B cell (primary cell): ENCODE data around the gene KIF1A. TPM values are rescaled to one million over a fixed set of nuclear protein-coding genes. Genes with fewer than 3 reads are reported as not detected.

Experiments
- ATAC-seq: fragments of 200-7000 bp; cut with Tn5 transposase; one replicate; pipeline ENCODE4 v1.10.0; 2021; ENCODE audit warnings: low read depth, mild to moderate bottlenecking, moderate number of reproducible peaks, moderate library complexity
- CTCF ChIA-PET: fragments of 350-600 bp; sonication (Branson Sonifier 250); formaldehyde crosslinking; loops from one replicate; lab custom pipeline; 2021; ENCODE audit warnings: antibody characterized with exemption, inconsistent platforms; lab: Charles Lee
- POLR2A ChIA-PET: fragments of 350-600 bp; sonication (Branson Sonifier 250); formaldehyde crosslinking; loops from one replicate; lab custom pipeline; 2021; ENCODE audit warnings: antibody characterized with exemption; lab: Charles Lee
- DNase-seq: peaks from one replicate; pipeline ENCODE4 v3.0.0; 2013
- H2AFZ ChIP-seq: 2 replicates; pipeline ENCODE4 v1.6.1; 2012; ENCODE audit warnings: mild to moderate bottlenecking, low read depth, low read length; ENCODE audit not compliant: insufficient read depth, poor library complexity, severe bottlenecking
- H3K27ac ChIP-seq, 2 donors: 1 replicate in 1 of 2; 2 replicates in 1 of 2; pipeline ENCODE4 v1.5.1; 2012 to 2013; ENCODE audit warnings: low read length in 2 of 2, mild to moderate bottlenecking in 2 of 2, moderate library complexity in 1 of 2
- H3K27me3 ChIP-seq, 4 experiments: fragments of 200-600 bp in 1 of 4; sonication (generic) in 1 of 4; replicated peaks in 1 of 4; 1 replicate in 2 of 4; 2 replicates in 2 of 4; pipeline versions ENCODE4 v1.6.1 to v1.7.0; 2013 to 2016; ENCODE audit warnings: low read length in 3 of 4, mild to moderate bottlenecking in 2 of 4, mixed read lengths in 1 of 4, moderate library complexity in 1 of 4; ENCODE audit not compliant: insufficient read depth in 4 of 4, control insufficient read depth in 3 of 4; ENCODE audit errors: control extremely low read depth in 1 of 4
- H3K36me3 ChIP-seq, 2 experiments: replicated peaks in 1 of 2; 1 replicate in 1 of 2; 2 replicates in 1 of 2; pipeline versions ENCODE4 v1.6.1 to v1.7.1; 2013; ENCODE audit warnings: low read length in 1 of 2; ENCODE audit not compliant: insufficient read depth in 2 of 2, control insufficient read depth in 1 of 2; ENCODE audit errors: control extremely low read depth in 1 of 2, extremely low read depth in 1 of 2
- H3K4me1 ChIP-seq, 2 donors: fragments of 200-600 bp in 1 of 2; sonication (generic) in 1 of 2; 1 replicate in 1 of 2; 2 replicates in 1 of 2; pipeline versions ENCODE4 v1.5.1 to v1.6.1; 2013 to 2017; ENCODE audit warnings: low read length in 2 of 2; ENCODE audit not compliant: control insufficient read depth in 2 of 2, insufficient read depth in 2 of 2
- H3K4me2 ChIP-seq: replicated peaks from 2 replicates; pipeline ENCODE3; 2012; ENCODE audit warnings: mild to moderate bottlenecking, low read depth, low read length; ENCODE audit not compliant: poor library complexity, severe bottlenecking
- H3K4me3 ChIP-seq, 5 experiments: fragments of 200-600 bp in 1 of 5; sonication (generic) in 1 of 5; 1 replicate in 3 of 5; 2 replicates in 2 of 5; pipeline versions ENCODE4 v1.5.1 to v1.7.0; 2011 to 2016; ENCODE audit warnings: low read length in 4 of 5, mild to moderate bottlenecking in 4 of 5, low read depth in 2 of 5, control low read depth in 1 of 5, moderate library complexity in 1 of 5; ENCODE audit not compliant: insufficient read depth in 1 of 5; ENCODE audit errors: control extremely low read depth in 1 of 5, extremely low read depth in 1 of 5
- H3K79me2 ChIP-seq: fragments of 200-600 bp; sonication (generic); one replicate; pipeline ENCODE4 v1.6.0; 2016; ENCODE audit warnings: low read length; ENCODE audit not compliant: control insufficient read depth, insufficient read depth
- H3K9ac ChIP-seq: fragments of 200-600 bp; sonication (generic); 2 replicates; pipeline ENCODE4 v1.6.1; 2017; ENCODE audit warnings: mild to moderate bottlenecking, low read length, moderate library complexity
- H3K9me3 ChIP-seq, 3 donors: one replicate each; pipeline versions ENCODE4 v1.6.1 to v1.7.1; 2013; ENCODE audit warnings: low read length in 2 of 3; ENCODE audit not compliant: control insufficient read depth in 2 of 3, insufficient read depth in 1 of 3; ENCODE audit errors: control extremely low read depth in 1 of 3
- H4K20me1 ChIP-seq: 2 replicates; pipeline ENCODE4 v1.6.0; 2012; ENCODE audit warnings: mild to moderate bottlenecking, low read length; ENCODE audit not compliant: insufficient read depth, control insufficient read depth, poor library complexity, severe bottlenecking
- H3K27ac Mint-ChIP-seq: one replicate; pipeline ENCODE4 v1.8.0; 2021; ENCODE audit warnings: mixed read lengths
- H3K27me3 Mint-ChIP-seq: one replicate; pipeline ENCODE4 v1.8.0; 2021; ENCODE audit warnings: mixed read lengths
- H3K4me1 Mint-ChIP-seq: one replicate; pipeline ENCODE4 v1.8.0; 2021; ENCODE audit warnings: mixed read lengths
- H3K4me3 Mint-ChIP-seq: one replicate; pipeline ENCODE4 v1.8.0; 2021; ENCODE audit warnings: mixed read lengths
- H3K9me3 Mint-ChIP-seq: one replicate; pipeline ENCODE4 v1.8.0; 2022; ENCODE audit warnings: mixed read lengths; ENCODE audit not compliant: insufficient read depth
- CTCF ChIP-seq: fragments of 200-600 bp; IDR thresholded peaks from one replicate; pipeline ENCODE4 v1.8.0; 2022; ENCODE audit warnings: antibody characterized with exemption, mild to moderate bottlenecking
- EZH2 ChIP-seq: IDR thresholded peaks from 2 replicates; pipeline ENCODE4 v1.6.1; 2012; ENCODE audit warnings: borderline replicate concordance, low read depth, mild to moderate bottlenecking, moderate library complexity, low read length; ENCODE audit not compliant: insufficient read depth, poor library complexity, severe bottlenecking
- WGBS: methylation state at CpG from one replicate; pipeline ENCODE4 v1.1.5; 2013; ENCODE audit warnings: missing lambda C conversion rate; ENCODE audit not compliant: insufficient coverage; 5-methylcytosine and 5-hydroxymethylcytosine counted together
- intact Hi-C: fragments of 100-400 bp; cut with micrococcal nuclease; formaldehyde crosslinking; loops from one replicate; pipeline ENCODE4 v1.10.0; 2022
- polyA plus RNA-seq: library from polyadenylated mRNA; depleted of rRNA; stranded (reverse); fragments of >200 nt; gene quantifications from 2 replicates; pipeline ENCODE4 v1.2.3, GENCODE V29; 2012
- total RNA-seq, 2 donors: library from RNA; stranded (reverse); fragments of 120-200 nt in 1 of 2; gene quantifications; 1 replicate in 1 of 2; 2 replicates in 1 of 2; pipeline versions ENCODE4 v1.2.3 to v1.2.4, GENCODE V29; 2013 to 2022

KIF1A gene
- total and polyA plus RNA-seq, 2 donors (not counting 1 experiment from before 2014, with no cell fraction given), result not detected

- no peak overlapping the region for H3K4me2 ChIP-seq
These were observed 25.8 kb downstream of the KIF1A start for GRCh38 chr2:240794178-240794721.

More at GRCh38 chr2:240794178-240794721, 25.8 kb downstream of the KIF1A start:
- Histone ChIP-seq H3K4me1 (no peaks in the 10 kb centered on the region), H3K4me3 (no peak overlapping the region), H3K79me2 (no peaks in the 10 kb centered on the region), H3K27ac (no peak overlapping the region), H3K9ac (no peak overlapping the region), H3K9me3 (no peaks in the 10 kb centered on the region), H3K27me3 (peaks cover 0 to 2% (median 0%) of the 10 kb centered on the region in 4 experiments), H2AFZ (no peak overlapping the region), H3K36me3 (no peaks in the 10 kb centered on the region), H4K20me1 (no peaks in the 10 kb centered on the region)
- Mint-ChIP-seq H3K27me3 (peaks cover 18% of the 10 kb centered on the region), H3K27ac (no peak overlapping the region), H3K4me1 (no peaks in the 10 kb centered on the region), H3K9me3 (no peaks in the 10 kb centered on the region), H3K4me3 (no peak overlapping the region)
- ChIA-PET CTCF (no interaction called here), POLR2A (no interaction called here)
- DNase-seq, result no peak
- no peak for TF ChIP-seq EZH2
- no peak for TF ChIP-seq CTCF
- ATAC-seq, result no peak
- 85% methylated on average over 17 of the region's 17 CpGs for WGBS
- intact Hi-C loops, result no loop called here
